HG02798 (cell line): ENCODE results near the gene ACTRT3.
"Not testable (repeated sequence)": the region's sequence is repeated elsewhere in the genome, so short reads cannot be mapped to it uniquely, and the experiment has no call there.

Experiments
- ATAC-seq: cut with Tn5 transposase; IDR thresholded peaks from one replicate; pipeline ENCODE4 v1.9.1; 2021; ENCODE audit warnings: mild to moderate bottlenecking; ENCODE audit not compliant: unreplicated experiment, poor library complexity

Gene ACTRT3

DNA sequence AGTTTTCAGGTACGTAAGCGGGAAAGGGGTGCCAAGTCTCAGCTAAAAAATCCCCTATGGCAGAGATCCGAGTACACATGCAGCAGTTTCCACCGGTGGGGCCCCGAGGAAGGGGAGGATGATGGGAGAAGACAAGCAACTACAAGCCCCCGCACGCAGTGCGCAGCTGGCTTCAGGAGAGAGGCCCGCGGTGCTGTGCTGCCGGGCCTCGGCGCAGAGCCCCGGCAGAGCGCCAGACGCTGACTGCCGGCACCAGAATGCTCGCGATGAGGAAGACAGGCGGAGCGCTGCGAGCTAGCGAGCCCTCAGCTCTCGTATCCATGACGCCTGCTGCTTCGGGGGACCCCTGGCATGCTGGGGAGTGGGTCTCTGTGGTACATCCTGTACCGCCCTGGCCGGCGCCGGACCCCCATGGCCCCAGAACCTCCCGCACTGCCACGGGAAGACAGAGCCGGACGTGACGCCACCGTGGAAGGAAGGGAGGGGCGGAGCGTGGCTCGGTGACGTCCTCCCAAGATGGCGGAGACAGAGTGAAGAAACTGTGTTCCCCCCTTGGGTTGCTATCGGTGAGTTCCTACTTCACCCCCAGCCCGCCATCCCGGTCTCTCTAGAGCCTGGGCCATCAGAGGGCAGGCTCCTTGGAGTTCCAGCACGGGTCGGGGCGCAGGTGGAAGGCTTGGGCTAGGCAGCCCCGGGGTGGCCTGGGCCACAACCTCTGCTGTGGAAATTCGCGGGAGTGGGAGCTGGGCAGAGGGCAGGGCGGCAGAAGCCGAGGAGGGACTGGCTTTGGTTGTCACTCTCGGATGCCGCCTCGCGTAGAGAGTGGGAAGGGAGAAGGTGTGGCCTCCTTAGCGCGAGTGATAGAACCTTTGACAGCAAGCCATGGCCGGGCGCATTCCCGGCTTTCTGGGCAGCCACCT, 3.8 kb upstream of the ACTRT3 start, which contains the start of gene MYNN:
TSS of gene MYNN (plus strand) at position 500 of the 920 bp plus-strand sequence. CDS start 900 bp downstream, outside the sequence.
- ATAC-seq: peak; percentile 83

GRCh38 chr3:169772305-169772896, 3.0 kb upstream of the ACTRT3 start:
- ATAC-seq: peak; percentile 24

- peak; percentile 21 for ATAC-seq
These were observed 2.3 kb upstream of the ACTRT3 start for GRCh38 chr3:169771497-169772304.

DNA sequence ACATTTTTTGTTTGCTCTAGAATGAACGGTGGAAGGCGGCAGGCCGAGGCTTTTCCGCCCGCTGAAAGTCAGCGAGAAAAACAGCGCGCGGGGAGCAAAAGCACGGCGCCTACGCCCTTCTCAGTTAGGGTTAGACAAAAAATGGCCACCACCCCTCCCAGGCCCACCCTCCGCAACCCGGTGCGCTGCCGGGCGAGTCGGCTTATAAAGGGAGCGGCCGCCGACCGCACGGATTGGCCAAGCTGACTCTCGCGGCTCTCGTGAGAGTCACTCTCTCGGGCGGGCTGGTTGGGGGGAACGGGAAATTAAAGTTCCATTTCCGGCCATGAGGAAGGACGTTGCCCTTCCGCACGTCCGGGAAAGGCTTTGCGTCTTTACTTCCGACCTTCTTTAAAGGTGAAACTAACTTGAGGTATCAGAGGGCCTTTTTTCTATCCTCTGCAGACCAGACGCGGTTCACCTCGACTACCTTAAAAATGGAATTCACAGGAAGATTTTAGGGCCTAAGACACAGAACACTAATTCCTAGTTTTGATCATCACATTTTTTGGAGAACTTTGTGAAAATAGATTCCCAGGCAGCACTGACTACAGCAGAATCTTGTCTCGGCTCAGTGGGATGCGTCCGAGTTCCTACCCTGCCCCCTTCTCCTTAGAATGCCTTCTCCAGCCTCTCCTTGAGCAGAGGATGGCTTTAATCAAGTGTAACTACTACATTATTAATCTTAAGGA, 4.3 kb downstream of the ACTRT3 start, which contains the start of gene TERC:
TSS of gene TERC (minus strand) at position 179 of the 731 bp plus-strand sequence.
- peak; percentile 78 for ATAC-seq

DNA sequence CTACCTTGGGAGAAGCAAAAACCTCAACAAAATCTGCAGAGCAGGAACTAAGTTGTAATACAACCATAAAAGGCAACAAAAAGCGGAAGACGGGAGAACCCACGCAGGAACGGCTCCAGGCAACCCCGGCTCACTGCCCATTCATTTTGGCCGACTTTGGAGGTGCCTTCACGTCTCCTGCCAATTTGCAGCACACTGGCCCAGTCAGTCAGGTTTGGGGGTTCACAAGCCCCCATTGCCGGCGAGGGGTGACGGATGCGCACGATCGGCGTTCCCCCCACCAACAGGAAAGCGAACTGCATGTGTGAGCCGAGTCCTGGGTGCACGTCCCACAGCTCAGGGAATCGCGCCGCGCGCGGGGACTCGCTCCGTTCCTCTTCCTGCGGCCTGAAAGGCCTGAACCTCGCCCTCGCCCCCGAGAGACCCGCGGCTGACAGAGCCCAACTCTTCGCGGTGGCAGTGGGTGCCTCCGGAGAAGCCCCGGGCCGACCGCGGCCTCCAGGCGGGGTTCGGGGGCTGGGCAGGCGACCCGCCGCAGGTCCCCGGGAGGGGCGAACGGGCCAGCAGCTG, 5.0 kb downstream of the ACTRT3 start:
- ATAC-seq: peak; percentile 44

GRCh38 chr3:169760479-169760878, 8.9 kb downstream of the ACTRT3 start:
- ATAC-seq: no peak

DNA sequence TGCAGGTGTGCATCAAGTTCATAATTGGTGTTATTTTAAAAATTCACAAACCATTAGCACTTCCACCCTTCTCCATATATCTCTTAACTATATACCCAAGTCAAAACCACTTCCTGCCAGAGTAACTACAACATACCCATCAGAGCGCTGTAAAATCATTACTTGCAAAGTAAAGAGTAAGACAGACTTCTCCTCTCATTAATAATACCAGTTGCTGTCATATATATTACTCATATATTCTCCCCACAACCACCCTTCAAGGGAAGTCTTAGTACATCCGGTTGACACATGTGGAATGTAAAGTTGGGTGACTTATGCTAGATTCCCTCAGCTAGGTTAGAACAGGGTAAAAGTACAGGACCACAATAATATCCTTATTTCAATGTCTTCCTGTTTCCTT, 10.1 kb downstream of the ACTRT3 start:
- ATAC-seq: no peak

DNA sequence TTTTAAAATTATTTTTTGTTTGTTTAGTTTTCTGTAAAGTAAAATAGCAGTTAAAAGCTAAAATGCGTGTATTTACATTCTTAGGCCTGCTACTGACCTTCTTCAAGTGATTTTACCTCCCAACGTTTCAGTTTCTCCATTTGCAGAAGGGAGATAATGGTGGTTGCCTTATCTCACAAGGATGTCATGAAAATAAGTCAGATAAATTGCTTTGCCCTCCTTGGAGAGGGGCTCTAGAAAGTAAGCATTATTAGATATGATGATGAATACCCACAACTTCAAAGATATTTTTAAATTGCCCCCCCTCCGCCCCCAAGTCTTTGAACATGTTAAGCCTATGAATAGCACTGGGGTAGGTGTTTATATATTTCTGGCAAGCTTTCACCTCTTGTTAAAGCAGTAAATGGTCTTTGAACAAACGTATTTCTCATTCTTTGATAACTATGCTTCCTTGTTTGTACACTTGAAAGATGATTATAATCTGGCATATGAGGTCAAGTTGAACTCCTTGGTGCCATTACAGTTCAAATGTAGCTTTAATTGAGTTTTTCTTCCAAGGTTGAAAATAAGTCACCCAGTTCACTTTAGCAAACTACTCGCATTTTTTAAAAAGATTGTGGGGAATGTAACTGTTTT, 10.9 kb downstream of the ACTRT3 start:
- ATAC-seq: no peak

- no peak for ATAC-seq
These were observed 13.9 kb downstream of the ACTRT3 start for GRCh38 chr3:169755488-169755887.

DNA sequence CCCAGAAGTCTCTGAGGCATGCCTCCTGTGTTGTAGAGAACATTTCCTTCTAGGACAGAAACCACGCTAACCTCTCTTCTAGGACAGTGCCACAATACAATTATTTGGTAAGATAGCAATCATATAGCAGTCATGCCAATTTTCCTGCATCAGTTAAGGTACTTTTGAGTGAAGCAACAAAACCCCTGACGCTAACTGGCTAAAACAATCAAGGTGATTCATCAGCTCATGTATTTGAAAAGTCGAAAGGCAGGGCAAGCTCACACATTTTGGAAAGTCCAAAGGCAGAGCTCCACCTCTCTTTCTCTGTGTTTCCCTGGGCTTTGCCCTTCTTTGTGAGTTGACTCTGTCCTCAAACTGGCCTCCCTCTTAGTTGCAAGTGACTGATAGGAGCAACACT, 14.7 kb downstream of the ACTRT3 start:
- ATAC-seq: no peak

DNA sequence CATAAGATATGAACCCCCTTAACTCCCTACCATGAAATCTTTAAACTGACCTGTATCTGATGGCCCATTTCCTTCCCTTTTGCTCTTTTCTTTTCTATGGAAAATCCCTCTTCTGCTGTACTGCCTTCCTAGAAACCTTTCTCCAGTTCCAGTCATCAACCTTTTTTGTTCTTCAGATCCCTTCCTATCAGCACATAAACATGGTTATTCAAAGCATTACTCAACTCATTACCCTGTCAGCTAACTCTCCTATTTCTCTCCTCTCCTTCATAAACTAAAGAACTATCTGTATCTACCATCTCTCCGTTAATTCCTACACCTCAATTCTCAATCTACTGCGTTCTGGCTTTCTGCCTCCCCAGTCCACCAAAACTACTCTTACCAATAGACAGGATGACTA, 17.5 kb downstream of the ACTRT3 start:
- ATAC-seq: no peak

DNA sequence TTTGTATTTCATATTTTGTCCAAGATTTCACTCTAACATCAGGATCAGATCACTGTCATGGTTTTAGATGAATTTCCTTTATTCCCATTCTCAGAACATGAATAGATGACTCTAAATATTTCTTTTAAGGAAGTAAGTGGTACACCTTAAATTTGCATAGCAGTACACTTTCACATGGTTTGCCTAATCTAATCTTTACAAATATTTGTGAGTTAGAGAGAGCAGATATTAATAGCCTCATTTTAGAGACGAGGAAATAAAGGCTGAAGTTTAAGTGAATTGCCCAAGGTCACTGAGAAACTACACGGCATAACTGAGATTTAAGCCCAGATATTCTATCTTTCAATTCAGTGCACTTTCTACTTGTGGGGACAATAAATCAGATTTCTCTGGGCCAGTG, 18.7 kb downstream of the ACTRT3 start:
- no peak for ATAC-seq

GRCh38 chr3:169748670-169749069, 20.7 kb downstream of the ACTRT3 start:
- ATAC-seq: no peak

GRCh38 chr3:169746924-169747323, 22.4 kb downstream of the ACTRT3 start:
- no peak for ATAC-seq

- no peak for ATAC-seq
These were observed 24.9 kb downstream of the ACTRT3 start for GRCh38 chr3:169744366-169745054.

- ATAC-seq: no peak
These were observed 30.3 kb downstream of the ACTRT3 start for GRCh38 chr3:169739067-169739466.

- not testable (repeated sequence) for ATAC-seq
These were observed 37.5 kb downstream of the ACTRT3 start for GRCh38 chr3:169731857-169732256.

GRCh38 chr3:169722724-169723123, 46.6 kb downstream of the ACTRT3 start:
- ATAC-seq: no peak

DNA sequence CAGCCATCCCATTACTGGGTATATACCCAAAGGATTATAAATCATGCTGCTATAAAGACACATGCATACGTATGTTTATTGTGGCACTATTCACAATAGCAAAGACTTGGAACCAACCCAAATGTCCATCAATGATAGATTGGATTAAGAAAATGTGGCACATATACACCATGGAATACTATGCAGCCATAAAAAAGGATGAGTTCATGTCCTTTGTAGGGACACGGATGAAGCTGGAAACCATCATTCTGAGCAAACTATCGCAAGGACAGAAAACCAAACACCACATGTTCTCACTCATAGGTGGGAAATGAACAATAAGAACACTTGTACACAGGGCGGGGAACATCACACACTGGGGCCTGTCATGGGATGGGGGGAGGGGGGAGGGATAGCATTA, 50.9 kb downstream of the ACTRT3 start:
- not testable (repeated sequence) for ATAC-seq
